ENCODE measurements around the gene DHFR2.

The DHFR2 gene

DNA sequence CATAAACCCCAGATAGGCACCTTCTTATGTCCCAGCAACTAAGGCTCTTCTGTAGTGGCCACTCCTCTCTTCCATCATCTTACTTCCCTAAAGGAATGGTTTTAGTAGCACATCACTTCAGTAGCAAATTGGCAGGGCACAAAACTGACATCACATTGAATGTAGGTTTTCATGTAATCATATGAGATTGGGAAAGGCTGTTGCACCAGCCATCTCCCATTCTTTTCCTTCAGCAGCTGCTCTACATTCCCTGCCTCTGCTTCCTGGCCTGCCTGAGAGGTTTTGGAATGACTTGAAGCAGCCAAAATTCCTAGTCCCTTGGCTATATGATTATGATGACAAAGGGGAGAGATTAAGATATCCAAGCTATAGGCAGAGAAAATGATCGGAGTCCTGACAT is 36.6 kb upstream of the DHFR2 start:
- H4K8ac ChIP-seq (ENCODE audit: low read depth, low read length) = no peak overlapping the region
- H3K79me1 ChIP-seq (ENCODE audit: low read length) = no peaks in the 10 kb centered on the region
- no peaks in the 10 kb centered on the region for H3K36me3 ChIP-seq (ENCODE audit: control insufficient read depth, insufficient read depth, low read length)
- WGBS (ENCODE audit: extremely low coverage, insufficient coverage, low lambda C conversion rate) = no CpG with 5 or more reads among the region's 1 CpG
- H2BK5ac ChIP-seq (ENCODE audit: low read length) = peak overlapping the region; percentile 23
- no peak for DNase-seq
- no peak overlapping the region for H3K4ac ChIP-seq (ENCODE audit: low read depth, low read length)
- H3K27ac ChIP-seq (ENCODE audit: low read depth, low read length) = no peak overlapping the region
- no peak overlapping the region for H3K18ac ChIP-seq (ENCODE audit: low read length)
- no peak overlapping the region for H3K23ac ChIP-seq (ENCODE audit: low read length)
- H3K27me3 ChIP-seq (ENCODE audit: insufficient read depth, low read length, poor library complexity) = no peaks in the 10 kb centered on the region
- no peak overlapping the region for H2BK120ac ChIP-seq (ENCODE audit: low read depth, low read length)
- H3K4me2 ChIP-seq (ENCODE audit: low read length) = no peak overlapping the region
- no peak overlapping the region for H2BK15ac ChIP-seq (replicated peaks; ENCODE audit: low read depth)
- H4K5ac ChIP-seq (ENCODE audit: low read length) = no peak overlapping the region
- no peak overlapping the region for H3K4me3 ChIP-seq (ENCODE audit: low read length)
- no peak overlapping the region for H3K9ac ChIP-seq (ENCODE audit: low read length)
- H3K56ac ChIP-seq (ENCODE audit: low read length) = peak overlapping the region; percentile 63
- H3K79me2 ChIP-seq (ENCODE audit: control insufficient read depth, insufficient read depth, low read length) = no peaks in the 10 kb centered on the region
- peaks cover 2% of the 10 kb centered on the region for H3K4me1 ChIP-seq (ENCODE audit: control insufficient read depth, low read depth, low read length)
- no peak overlapping the region for H2AK5ac ChIP-seq (ENCODE audit: low read length)

DNA sequence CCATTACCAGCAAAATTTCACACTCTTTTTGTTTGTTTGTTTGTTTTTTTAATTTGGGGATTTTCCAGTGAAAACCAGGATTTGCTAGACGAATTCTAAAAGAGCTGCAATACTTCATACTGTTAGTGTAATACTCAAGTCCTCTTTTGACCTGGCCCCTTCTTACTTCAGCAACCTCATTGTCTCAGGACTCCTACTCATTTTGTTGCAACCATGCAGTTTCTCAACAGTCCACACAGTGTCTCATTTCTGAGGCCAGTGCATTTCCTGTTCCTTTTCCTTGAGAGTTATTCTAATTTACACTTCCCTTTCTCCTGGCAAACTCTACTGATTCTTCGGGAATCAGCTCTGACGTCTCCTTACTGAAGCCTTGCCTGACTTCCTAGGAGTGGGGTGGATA is 35.7 kb upstream of the DHFR2 start:
- H3K4me3 ChIP-seq (ENCODE audit: low read length) = no peak overlapping the region
- H3K36me3 ChIP-seq (ENCODE audit: control insufficient read depth, insufficient read depth, low read length) = no peaks in the 10 kb centered on the region
- H3K9ac ChIP-seq (ENCODE audit: low read length) = no peak overlapping the region
- H3K4me2 ChIP-seq (ENCODE audit: low read length) = no peak overlapping the region
- no peak overlapping the region for H3K18ac ChIP-seq (ENCODE audit: low read length)
- no peak for DNase-seq
- no peak overlapping the region for H2BK120ac ChIP-seq (ENCODE audit: low read depth, low read length)
- no peaks in the 10 kb centered on the region for H3K79me2 ChIP-seq (ENCODE audit: control insufficient read depth, insufficient read depth, low read length)
- no CpG with 5 or more reads among the region's 3 CpGs for WGBS (ENCODE audit: extremely low coverage, insufficient coverage, low lambda C conversion rate)
- H4K5ac ChIP-seq (ENCODE audit: low read length) = no peak overlapping the region
- H3K4me1 ChIP-seq (ENCODE audit: control insufficient read depth, low read depth, low read length) = peaks cover 2% of the 10 kb centered on the region
- H4K8ac ChIP-seq (ENCODE audit: low read depth, low read length) = no peak overlapping the region
- peak overlapping the region; percentile 91 for H3K4ac ChIP-seq (ENCODE audit: low read depth, low read length)
- no peak overlapping the region for H2AK5ac ChIP-seq (ENCODE audit: low read length)
- H3K27ac ChIP-seq (ENCODE audit: low read depth, low read length) = no peak overlapping the region
- H3K79me1 ChIP-seq (ENCODE audit: low read length) = no peaks in the 10 kb centered on the region
- H3K56ac ChIP-seq (ENCODE audit: low read length) = no peak overlapping the region
- H2BK15ac ChIP-seq (replicated peaks; ENCODE audit: low read depth) = no peak overlapping the region
- H3K27me3 ChIP-seq (ENCODE audit: insufficient read depth, low read length, poor library complexity) = no peaks in the 10 kb centered on the region
- H2BK5ac ChIP-seq (ENCODE audit: low read length) = no peak overlapping the region
- no peak overlapping the region for H3K23ac ChIP-seq (ENCODE audit: low read length)

DNA sequence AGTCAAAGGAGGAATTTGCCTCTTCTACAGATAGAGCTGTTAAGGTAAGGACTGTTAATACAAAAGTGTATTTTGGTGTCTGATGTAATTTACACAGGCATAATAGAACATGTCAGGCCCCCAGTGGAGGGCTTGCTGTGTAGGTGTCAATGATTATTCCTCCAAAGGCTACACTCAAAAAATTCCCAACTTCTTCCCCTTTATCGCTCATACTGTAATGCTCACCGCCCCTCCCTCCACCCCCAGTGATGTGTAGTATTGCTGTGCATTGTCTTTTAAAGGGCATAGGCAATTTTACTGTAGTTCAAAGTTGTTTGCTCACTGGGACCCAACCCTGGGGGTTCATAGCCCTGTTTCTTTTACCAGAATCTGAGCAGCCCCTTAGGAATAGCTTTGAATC is 32.4 kb upstream of the DHFR2 start:
- no peaks in the 10 kb centered on the region for H3K79me1 ChIP-seq (ENCODE audit: low read length)
- no peaks in the 10 kb centered on the region for H3K27me3 ChIP-seq (ENCODE audit: insufficient read depth, low read length, poor library complexity)
- H3K27ac ChIP-seq (ENCODE audit: low read depth, low read length) = no peak overlapping the region
- no peaks in the 10 kb centered on the region for H3K79me2 ChIP-seq (ENCODE audit: control insufficient read depth, insufficient read depth, low read length)
- H2BK5ac ChIP-seq (ENCODE audit: low read length) = no peak overlapping the region
- peaks cover 2% of the 10 kb centered on the region for H3K4me1 ChIP-seq (ENCODE audit: control insufficient read depth, low read depth, low read length)
- H2AK5ac ChIP-seq (ENCODE audit: low read length) = no peak overlapping the region
- H3K9ac ChIP-seq (ENCODE audit: low read length) = no peak overlapping the region
- H3K36me3 ChIP-seq (ENCODE audit: control insufficient read depth, insufficient read depth, low read length) = no peaks in the 10 kb centered on the region
- no peak overlapping the region for H2BK120ac ChIP-seq (ENCODE audit: low read depth, low read length)
- no CpG with 5 or more reads among the region's 2 CpGs for WGBS (ENCODE audit: extremely low coverage, insufficient coverage, low lambda C conversion rate)
- no peak overlapping the region for H2BK15ac ChIP-seq (replicated peaks; ENCODE audit: low read depth)
- no peak overlapping the region for H3K4me3 ChIP-seq (ENCODE audit: low read length)
- no peak overlapping the region for H3K23ac ChIP-seq (ENCODE audit: low read length)
- H3K4me2 ChIP-seq (ENCODE audit: low read length) = no peak overlapping the region
- no peak overlapping the region for H4K8ac ChIP-seq (ENCODE audit: low read depth, low read length)
- no peak for DNase-seq
- no peak overlapping the region for H3K18ac ChIP-seq (ENCODE audit: low read length)
- no peak overlapping the region for H3K4ac ChIP-seq (ENCODE audit: low read depth, low read length)
- H4K5ac ChIP-seq (ENCODE audit: low read length) = no peak overlapping the region
- no peak overlapping the region for H3K56ac ChIP-seq (ENCODE audit: low read length)

DNA sequence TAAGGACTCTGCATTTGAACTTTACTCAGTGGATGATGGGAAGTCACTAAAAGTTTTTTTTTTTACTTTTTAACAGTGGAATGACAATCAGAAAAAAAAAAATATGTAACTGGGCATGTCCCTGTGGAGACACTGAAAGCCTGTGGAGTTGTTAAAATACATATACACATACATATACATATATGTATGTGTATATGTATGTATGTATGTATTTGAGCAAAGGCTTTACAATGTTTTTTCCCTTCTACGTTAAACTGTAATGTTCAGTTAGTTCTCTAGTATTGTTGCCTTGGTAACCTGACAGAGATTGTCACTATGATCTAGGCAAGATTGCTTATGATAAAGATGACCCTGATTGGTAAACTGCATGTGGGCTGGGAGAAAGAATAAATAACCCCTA is 30.4 kb upstream of the DHFR2 start:
- no peak for DNase-seq
- Histone ChIP-seq H3K27ac (ENCODE audit: low read depth, low read length) (no peak overlapping the region), H3K27me3 (ENCODE audit: insufficient read depth, low read length, poor library complexity) (no peaks in the 10 kb centered on the region), H3K36me3 (ENCODE audit: control insufficient read depth, insufficient read depth, low read length) (no peaks in the 10 kb centered on the region), H3K4me1 (ENCODE audit: control insufficient read depth, low read depth, low read length) (peaks cover 3% of the 10 kb centered on the region), H3K18ac (ENCODE audit: low read length) (no peak overlapping the region), H3K79me1 (ENCODE audit: low read length) (no peaks in the 10 kb centered on the region), H3K4ac (ENCODE audit: low read depth, low read length) (no peak overlapping the region), H2BK15ac (replicated peaks; ENCODE audit: low read depth) (no peak overlapping the region), H3K79me2 (ENCODE audit: control insufficient read depth, insufficient read depth, low read length) (no peaks in the 10 kb centered on the region), H3K56ac (ENCODE audit: low read length) (no peak overlapping the region), H4K5ac (ENCODE audit: low read length) (no peak overlapping the region), H3K23ac (ENCODE audit: low read length) (no peak overlapping the region), H4K8ac (ENCODE audit: low read depth, low read length) (no peak overlapping the region), H3K4me3 (ENCODE audit: low read length) (no peak overlapping the region), H2BK5ac (ENCODE audit: low read length) (no peak overlapping the region), H2BK120ac (ENCODE audit: low read depth, low read length) (no peak overlapping the region), H2AK5ac (ENCODE audit: low read length) (no peak overlapping the region), H3K4me2 (ENCODE audit: low read length) (no peak overlapping the region), H3K9ac (ENCODE audit: low read length) (no peak overlapping the region)
- no CpG with 5 or more reads among the region's 1 CpG for WGBS (ENCODE audit: extremely low coverage, insufficient coverage, low lambda C conversion rate)

DNA sequence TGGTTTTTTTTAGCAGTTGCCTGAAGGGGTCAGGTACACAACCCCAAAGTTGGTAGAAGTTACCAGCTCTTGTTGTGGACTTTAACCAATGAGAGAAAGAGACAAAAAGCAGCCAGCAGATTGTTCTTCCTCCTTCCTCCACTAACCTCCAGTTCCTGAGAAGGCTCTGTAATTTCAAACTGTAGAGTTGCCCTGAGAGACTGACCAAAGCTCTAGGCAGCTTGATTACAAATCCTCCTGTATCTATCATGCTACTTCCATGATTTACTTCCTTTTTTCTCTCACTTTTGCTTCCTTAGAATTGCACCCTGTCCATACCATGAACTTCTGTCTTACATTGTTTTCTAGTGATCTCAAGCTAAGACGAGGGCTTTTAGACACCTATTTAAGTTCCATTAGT is 29.4 kb upstream of the DHFR2 start:
- H3K27ac ChIP-seq (ENCODE audit: low read depth, low read length) = no peak overlapping the region
- H2AK5ac ChIP-seq (ENCODE audit: low read length) = no peak overlapping the region
- no peak overlapping the region for H3K23ac ChIP-seq (ENCODE audit: low read length)
- H3K79me1 ChIP-seq (ENCODE audit: low read length) = no peaks in the 10 kb centered on the region
- peaks cover 3% of the 10 kb centered on the region for H3K4me1 ChIP-seq (ENCODE audit: control insufficient read depth, low read depth, low read length)
- H2BK120ac ChIP-seq (ENCODE audit: low read depth, low read length) = no peak overlapping the region
- H3K36me3 ChIP-seq (ENCODE audit: control insufficient read depth, insufficient read depth, low read length) = no peaks in the 10 kb centered on the region
- H3K56ac ChIP-seq (ENCODE audit: low read length) = no peak overlapping the region
- no peak overlapping the region for H4K5ac ChIP-seq (ENCODE audit: low read length)
- H4K8ac ChIP-seq (ENCODE audit: low read depth, low read length) = no peak overlapping the region
- no peak overlapping the region for H3K4me3 ChIP-seq (ENCODE audit: low read length)
- H3K79me2 ChIP-seq (ENCODE audit: control insufficient read depth, insufficient read depth, low read length) = no peaks in the 10 kb centered on the region
- H3K4me2 ChIP-seq (ENCODE audit: low read length) = no peak overlapping the region
- WGBS (ENCODE audit: extremely low coverage, insufficient coverage, low lambda C conversion rate) = no CpG with 5 or more reads among the region's 1 CpG
- H2BK15ac ChIP-seq (replicated peaks; ENCODE audit: low read depth) = no peak overlapping the region
- no peak overlapping the region for H2BK5ac ChIP-seq (ENCODE audit: low read length)
- no peak for DNase-seq
- no peak overlapping the region for H3K4ac ChIP-seq (ENCODE audit: low read depth, low read length)
- no peaks in the 10 kb centered on the region for H3K27me3 ChIP-seq (ENCODE audit: insufficient read depth, low read length, poor library complexity)
- H3K9ac ChIP-seq (ENCODE audit: low read length) = no peak overlapping the region
- no peak overlapping the region for H3K18ac ChIP-seq (ENCODE audit: low read length)

DNA sequence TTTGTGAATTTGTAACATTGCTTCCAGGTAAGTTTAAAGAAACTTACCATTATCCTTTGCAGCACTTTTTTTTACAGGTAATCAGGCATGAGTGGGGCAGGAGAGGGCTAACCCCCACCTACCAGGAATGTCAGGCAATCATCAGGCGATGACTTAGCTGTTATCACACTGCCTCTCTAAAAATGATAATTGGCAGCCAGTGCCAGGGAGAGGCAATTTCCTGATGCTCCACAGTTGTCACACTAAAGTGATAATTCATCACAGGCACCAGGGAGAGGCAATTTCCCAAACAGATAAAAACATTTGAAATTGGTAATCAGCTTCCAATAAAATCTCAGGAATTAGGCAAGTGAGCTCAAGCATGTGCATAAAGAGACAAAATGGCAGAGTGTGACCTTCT is 26.4 kb upstream of the DHFR2 start:
- no peak overlapping the region for H3K18ac ChIP-seq (ENCODE audit: low read length)
- H3K23ac ChIP-seq (ENCODE audit: low read length) = no peak overlapping the region
- no peaks in the 10 kb centered on the region for H3K79me2 ChIP-seq (ENCODE audit: control insufficient read depth, insufficient read depth, low read length)
- H3K27ac ChIP-seq (ENCODE audit: low read depth, low read length) = no peak overlapping the region
- no peak overlapping the region for H3K4ac ChIP-seq (ENCODE audit: low read depth, low read length)
- no peak overlapping the region for H2BK120ac ChIP-seq (ENCODE audit: low read depth, low read length)
- no CpG with 5 or more reads among the region's 1 CpG for WGBS (ENCODE audit: extremely low coverage, insufficient coverage, low lambda C conversion rate)
- H3K79me1 ChIP-seq (ENCODE audit: low read length) = no peaks in the 10 kb centered on the region
- no peaks in the 10 kb centered on the region for H3K27me3 ChIP-seq (ENCODE audit: insufficient read depth, low read length, poor library complexity)
- H3K4me2 ChIP-seq (ENCODE audit: low read length) = no peak overlapping the region
- no peak overlapping the region for H4K5ac ChIP-seq (ENCODE audit: low read length)
- no peak overlapping the region for H3K56ac ChIP-seq (ENCODE audit: low read length)
- no peak overlapping the region for H3K4me3 ChIP-seq (ENCODE audit: low read length)
- DNase-seq = peak; percentile 77
- H2BK5ac ChIP-seq (ENCODE audit: low read length) = no peak overlapping the region
- no peak overlapping the region for H2BK15ac ChIP-seq (replicated peaks; ENCODE audit: low read depth)
- H3K4me1 ChIP-seq (ENCODE audit: control insufficient read depth, low read depth, low read length) = peaks cover 3% of the 10 kb centered on the region
- no peak overlapping the region for H2AK5ac ChIP-seq (ENCODE audit: low read length)
- no peak overlapping the region for H4K8ac ChIP-seq (ENCODE audit: low read depth, low read length)
- no peaks in the 10 kb centered on the region for H3K36me3 ChIP-seq (ENCODE audit: control insufficient read depth, insufficient read depth, low read length)
- no peak overlapping the region for H3K9ac ChIP-seq (ENCODE audit: low read length)

All from mesendoderm (in vitro differentiated cells).